Adrenal gland (tissue), 5 donors: Measurements from ENCODE around the gene ALDH3B2.

Experiments used
- POLR2A ChIP-seq, 2 donors: fragments of 450-650 bp; IDR thresholded peaks; one replicate each; pipeline ENCODE4 v1.6.1; 2017; ENCODE audit warnings: antibody characterized with exemption in 2 of 2, mild to moderate bottlenecking in 2 of 2, moderate library complexity in 1 of 2
- TF ChIP-seq, protein P1 (sequence below), 6 experiments: fragments of 450-650 bp in 4 of 6; fragments of 200-600 bp in 2 of 6; sonication (generic) in 1 of 6; IDR thresholded peaks; 1 replicate in 5 of 6; 2 replicates in 1 of 6; pipeline versions ENCODE4 v1.5.1 to v1.8.0; 2016 to 2021; ENCODE audit warnings: antibody characterized with exemption in 6 of 6, mild to moderate bottlenecking in 2 of 6, moderate library complexity in 1 of 6
- donor health status: DM: no; HTN: no; CAD: no.

GRCh38 chr11:67648140-67648795 lies 26.2 kb downstream of the ALDH3B2 start:
- TF ChIP-seq, protein P1, sequence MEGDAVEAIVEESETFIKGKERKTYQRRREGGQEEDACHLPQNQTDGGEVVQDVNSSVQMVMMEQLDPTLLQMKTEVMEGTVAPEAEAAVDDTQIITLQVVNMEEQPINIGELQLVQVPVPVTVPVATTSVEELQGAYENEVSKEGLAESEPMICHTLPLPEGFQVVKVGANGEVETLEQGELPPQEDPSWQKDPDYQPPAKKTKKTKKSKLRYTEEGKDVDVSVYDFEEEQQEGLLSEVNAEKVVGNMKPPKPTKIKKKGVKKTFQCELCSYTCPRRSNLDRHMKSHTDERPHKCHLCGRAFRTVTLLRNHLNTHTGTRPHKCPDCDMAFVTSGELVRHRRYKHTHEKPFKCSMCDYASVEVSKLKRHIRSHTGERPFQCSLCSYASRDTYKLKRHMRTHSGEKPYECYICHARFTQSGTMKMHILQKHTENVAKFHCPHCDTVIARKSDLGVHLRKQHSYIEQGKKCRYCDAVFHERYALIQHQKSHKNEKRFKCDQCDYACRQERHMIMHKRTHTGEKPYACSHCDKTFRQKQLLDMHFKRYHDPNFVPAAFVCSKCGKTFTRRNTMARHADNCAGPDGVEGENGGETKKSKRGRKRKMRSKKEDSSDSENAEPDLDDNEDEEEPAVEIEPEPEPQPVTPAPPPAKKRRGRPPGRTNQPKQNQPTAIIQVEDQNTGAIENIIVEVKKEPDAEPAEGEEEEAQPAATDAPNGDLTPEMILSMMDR (IDR thresholded peaks at IDR 0.05) = no peak
- no peak for TF ChIP-seq POLR2A (IDR thresholded peaks at IDR 0.05)
